Smooth muscle cell (in vitro differentiated cells): ENCODE data around the gene ZBTB44. TPM values are rescaled to one million over a fixed set of nuclear protein-coding genes. Genes with fewer than 3 reads are reported as not detected.

Experiments
- DNase-seq: peaks from one replicate; lab custom pipeline; 2025; ENCODE audit not compliant: unreplicated experiment; lab: John Stamatoyannopoulos, UW
- H2AFZ ChIP-seq: fragments of 200-600 bp; sonication (generic); 2 replicates; pipeline ENCODE4 v1.6.0; 2016; ENCODE audit warnings: antibody characterized with exemption, low read depth, mild to moderate bottlenecking
- H3F3A ChIP-seq: fragments of 200-600 bp; sonication (generic); 2 replicates; pipeline ENCODE4 v1.6.0; 2017; ENCODE audit warnings: antibody characterized with exemption, low read depth
- H3K27ac ChIP-seq: fragments of 200-600 bp; sonication (generic); 2 replicates; pipeline ENCODE4 v1.5.1; 2016; ENCODE audit warnings: low read depth, mild to moderate bottlenecking
- H3K27me3 ChIP-seq: fragments of 200-600 bp; sonication (generic); 2 replicates; pipeline ENCODE4 v1.6.1; 2016; ENCODE audit warnings: low read depth, mild to moderate bottlenecking
- H3K36me3 ChIP-seq: fragments of 200-600 bp; sonication (generic); 2 replicates; pipeline ENCODE4 v1.5.1; 2016; ENCODE audit warnings: low read depth
- H3K4me1 ChIP-seq: fragments of 200-600 bp; sonication (generic); 2 replicates; pipeline ENCODE4 v1.5.1; 2016; ENCODE audit warnings: low read depth
- H3K4me2 ChIP-seq: fragments of 200-600 bp; sonication (generic); 2 replicates; pipeline ENCODE4 v1.6.0; 2016; ENCODE audit warnings: mild to moderate bottlenecking
- H3K4me3 ChIP-seq: fragments of 200-600 bp; sonication (generic); 2 replicates; pipeline ENCODE4 v1.5.1; 2016; ENCODE audit warnings: mild to moderate bottlenecking
- H3K79me2 ChIP-seq: fragments of 200-600 bp; sonication (generic); 2 replicates; pipeline ENCODE4 v1.6.0; 2016; ENCODE audit warnings: low read depth, mild to moderate bottlenecking
- H3K9ac ChIP-seq: fragments of 200-600 bp; sonication (generic); 2 replicates; pipeline ENCODE4 v1.6.0; 2016; ENCODE audit warnings: low read depth
- H3K9me3 ChIP-seq: fragments of 200-600 bp; sonication (generic); replicated peaks from 2 replicates; pipeline ENCODE4 v1.5.1; 2016; ENCODE audit warnings: low read depth
- H4K20me1 ChIP-seq: fragments of 200-600 bp; sonication (generic); 2 replicates; pipeline ENCODE4 v1.6.0; 2016; ENCODE audit warnings: low read depth
- CTCF ChIP-seq: fragments of 200-600 bp; sonication (generic); IDR thresholded peaks from 2 replicates; pipeline ENCODE4 v1.5.1; 2017; ENCODE audit warnings: borderline replicate concordance, mild to moderate bottlenecking, antibody characterized with exemption; ENCODE audit not compliant: insufficient read depth, poor library complexity, severe bottlenecking
- WGBS: methylation state at CpG from one replicate; pipeline ENCODE4 v1.1.7; 2016; ENCODE audit warnings: low lambda C conversion rate; 5-methylcytosine and 5-hydroxymethylcytosine counted together
- polyA plus RNA-seq: library from polyadenylated mRNA; unstranded; fragments of >200 nt; fragmentation: Nextera tagmentation; extraction: Ambion mirVana; gene quantifications from 2 replicates; pipeline ENCODE4 v1.2.1, GENCODE V29; 2016
- total RNA-seq: library from RNA; depleted of rRNA; stranded (reverse); fragments of >200 nt; gene quantifications from 2 replicates; pipeline ENCODE4 v1.2.3, GENCODE V29; 2014

Gene ZBTB44
- total and polyA plus RNA-seq, 2 experiments from 2014 or later, result 2.3 to 27.3 TPM

DNA sequence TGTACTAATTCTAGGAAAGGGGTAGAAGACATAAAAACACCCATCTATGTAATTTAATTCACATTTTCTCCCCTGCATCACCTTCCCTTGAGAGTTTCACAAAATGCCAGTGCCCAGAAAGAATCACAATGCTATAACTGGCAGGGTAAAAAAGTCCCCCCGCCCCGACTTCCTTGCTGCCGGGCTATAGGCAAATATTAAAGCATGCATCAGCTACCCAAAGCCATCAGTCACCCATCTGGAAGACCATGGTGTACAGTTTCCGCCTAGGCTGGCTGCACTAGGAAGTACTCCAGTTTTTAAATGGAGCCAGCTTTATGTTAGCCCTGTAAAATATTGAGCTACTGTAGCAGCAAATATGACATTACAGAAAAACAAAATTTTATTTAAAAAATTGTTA lies 87.3 kb downstream of the ZBTB44 start:
- Histone ChIP-seq H3K9me3 (no peaks in the 10 kb centered on the region), H3K4me3 (no peak overlapping the region)

DNA sequence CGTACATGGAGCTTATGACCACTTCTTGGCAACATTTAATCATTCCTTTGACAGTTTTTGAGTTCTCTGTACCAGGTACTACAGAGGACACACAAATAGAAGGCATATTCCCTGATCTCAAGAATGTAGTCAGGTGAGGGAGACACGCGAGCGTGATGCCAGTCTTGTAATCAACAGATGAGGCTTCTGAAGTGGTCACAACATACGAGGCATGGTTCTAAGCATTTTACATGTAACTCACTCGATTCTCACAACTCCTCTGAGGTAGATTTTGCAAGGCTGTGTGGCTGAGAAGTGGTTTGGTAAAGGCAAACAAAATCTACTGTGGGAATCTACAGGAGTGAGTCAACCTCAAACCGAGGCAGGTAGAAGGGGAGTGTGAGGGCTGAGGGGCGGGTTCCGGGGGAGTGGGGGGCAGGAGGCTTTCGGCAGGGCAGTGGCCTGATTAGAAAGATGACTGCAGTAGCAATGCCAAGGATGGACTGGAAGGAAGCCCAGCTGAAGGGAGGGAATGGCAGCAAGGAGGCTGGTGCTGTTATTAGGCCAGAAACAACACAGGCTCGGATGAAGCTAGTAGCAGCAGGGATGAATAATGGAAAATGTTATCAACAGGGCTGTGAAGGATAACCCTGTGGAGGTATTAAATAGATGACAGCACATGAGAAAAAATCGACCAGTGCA lies 91.3 kb downstream of the ZBTB44 start:
- no peaks in the 10 kb centered on the region for H3K79me2 ChIP-seq
- TF ChIP-seq CTCF, result no peak
- no peaks in the 10 kb centered on the region for H3K27me3 ChIP-seq
- no peak overlapping the region for H3K9ac ChIP-seq
- no peak overlapping the region for H2AFZ ChIP-seq
- WGBS, result 93% methylated on average over 12 of the region's 12 CpGs
- H3K4me3 ChIP-seq, result no peak overlapping the region
- no peaks in the 10 kb centered on the region for H3K4me1 ChIP-seq
- H3K27ac ChIP-seq, result no peak overlapping the region
- H3K9me3 ChIP-seq, result no peaks in the 10 kb centered on the region
- no peaks in the 10 kb centered on the region for H3K36me3 ChIP-seq
- DNase-seq, result no peak
- H4K20me1 ChIP-seq, result no peaks in the 10 kb centered on the region
- no peak overlapping the region for H3K4me2 ChIP-seq
- H3F3A ChIP-seq, result no peaks in the 10 kb centered on the region

More for the DNA sequence above, 87.3 kb downstream of the ZBTB44 start:
- no peak for TF ChIP-seq CTCF
- Histone ChIP-seq H4K20me1 (no peaks in the 10 kb centered on the region), H3K4me2 (no peak overlapping the region), H3F3A (no peaks in the 10 kb centered on the region), H3K27ac (no peak overlapping the region), H3K4me1 (no peaks in the 10 kb centered on the region), H3K27me3 (no peaks in the 10 kb centered on the region), H3K9ac (no peak overlapping the region), H3K36me3 (no peaks in the 10 kb centered on the region), H3K79me2 (no peaks in the 10 kb centered on the region), H2AFZ (no peak overlapping the region)
- no peak for DNase-seq
- WGBS, result 99% methylated on average over 4 of the region's 4 CpGs

GRCh38 chr11:130220311-130221035 lies 94.2 kb downstream of the ZBTB44 start:
- no peak overlapping the region for H2AFZ ChIP-seq
- no peak for TF ChIP-seq CTCF
- DNase-seq, result no peak
- no peaks in the 10 kb centered on the region for H3K4me1 ChIP-seq
- H3K9me3 ChIP-seq, result no peaks in the 10 kb centered on the region
- H3K4me2 ChIP-seq, result no peak overlapping the region
- H3K36me3 ChIP-seq, result no peaks in the 10 kb centered on the region
- WGBS, result 91% methylated on average over 19 of the region's 19 CpGs
- no peaks in the 10 kb centered on the region for H3F3A ChIP-seq
- peaks cover 23% of the 10 kb centered on the region for H3K27me3 ChIP-seq
- H3K4me3 ChIP-seq, result no peak overlapping the region
- no peaks in the 10 kb centered on the region for H4K20me1 ChIP-seq
- H3K79me2 ChIP-seq, result no peaks in the 10 kb centered on the region
- no peak overlapping the region for H3K9ac ChIP-seq
- H3K27ac ChIP-seq, result no peak overlapping the region
